ENCODE results near the gene MRPL4.
"Not testable (repeated sequence)": the region's sequence is repeated elsewhere in the genome, so short reads cannot be mapped to it uniquely, and the experiment has no call there.

Gene MRPL4

GRCh38 chr19:10269333-10270179, 17.5 kb downstream of the MRPL4 start:
- peak overlapping the region; percentile 18 to 50 for H3K4me3 ChIP-seq (ENCODE audit: low read depth in 1 of 2, low read length in 2 of 2)
- no peaks in the 10 kb centered on the region for H3K36me3 ChIP-seq (ENCODE audit: insufficient read depth, low read length)
- peaks cover 4% of the 10 kb centered on the region for H3K4me1 ChIP-seq (ENCODE audit: insufficient read depth, low read length)
- H3K27me3 ChIP-seq (ENCODE audit: control insufficient read depth in 1 of 2, insufficient read depth in 2 of 2, low read length in 2 of 2): peaks cover 7 to 19% of the 10 kb centered on the region in 2 donors
- no peak overlapping the region for H3K27ac ChIP-seq (ENCODE audit: low read depth, low read length)
- no peaks in the 10 kb centered on the region for H3K9me3 ChIP-seq (ENCODE audit: low read length)
- H3K9ac ChIP-seq (ENCODE audit: low read length): peak overlapping the region; percentile 21

GRCh38 chr19:10270180-10270615, 18.2 kb downstream of the MRPL4 start:
- Histone ChIP-seq H3K27me3 (ENCODE audit: control insufficient read depth in 1 of 2, insufficient read depth in 2 of 2, low read length in 2 of 2) (peaks cover 7 to 19% of the 10 kb centered on the region in 2 donors), H3K36me3 (ENCODE audit: insufficient read depth, low read length) (no peaks in the 10 kb centered on the region), H3K27ac (ENCODE audit: low read depth, low read length) (no peak overlapping the region), H3K4me1 (ENCODE audit: insufficient read depth, low read length) (peaks cover 4% of the 10 kb centered on the region), H3K9me3 (ENCODE audit: low read length) (no peaks in the 10 kb centered on the region), H3K4me3 (ENCODE audit: low read depth in 1 of 2, low read length in 2 of 2) (peak overlapping the region; percentile 18 to 50), H3K9ac (ENCODE audit: low read length) (peak overlapping the region; percentile 21)

GRCh38 chr19:10270616-10271394, 18.8 kb downstream of the MRPL4 start, which contains the start of gene ICAM1:
Gene ICAM1, plus strand, starts transcription at chr19:10271120. Its CDS starts 40 bp downstream, at chr19:10271160.
- Histone ChIP-seq H3K9me3 (ENCODE audit: low read length) (no peaks in the 10 kb centered on the region), H3K27me3 (ENCODE audit: control insufficient read depth in 1 of 2, insufficient read depth in 2 of 2, low read length in 2 of 2) (peaks cover 7 to 19% of the 10 kb centered on the region in 2 donors), H3K9ac (ENCODE audit: low read length) (peak within 1 kb of the TSS; percentile 21), H3K4me3 (ENCODE audit: low read depth in 1 of 2, low read length in 2 of 2) (peak within 1 kb of the TSS; percentile 18 to 50), H3K27ac (ENCODE audit: low read depth, low read length) (peak within 1 kb of the TSS; percentile 39), H3K4me1 (ENCODE audit: insufficient read depth, low read length) (peaks cover 4% of the 10 kb centered on the region), H3K36me3 (ENCODE audit: insufficient read depth, low read length) (no peaks in the 10 kb centered on the region)

GRCh38 chr19:10271543-10272086, 19.6 kb downstream of the MRPL4 start:
- Histone ChIP-seq H3K9me3 (ENCODE audit: low read length) (no peaks in the 10 kb centered on the region), H3K36me3 (ENCODE audit: insufficient read depth, low read length) (no peaks in the 10 kb centered on the region), H3K9ac (ENCODE audit: low read length) (no peak overlapping the region), H3K4me1 (ENCODE audit: insufficient read depth, low read length) (peaks cover 4% of the 10 kb centered on the region), H3K4me3 (ENCODE audit: low read depth in 1 of 2, low read length in 2 of 2) (peak overlapping the region; percentile 7 to 50), H3K27ac (ENCODE audit: low read depth, low read length) (no peak overlapping the region), H3K27me3 (ENCODE audit: control insufficient read depth in 1 of 2, insufficient read depth in 2 of 2, low read length in 2 of 2) (peaks cover 7 to 19% of the 10 kb centered on the region in 2 donors)

- H3K4me3 ChIP-seq (ENCODE audit: low read depth in 1 of 2, low read length in 2 of 2): no peak overlapping the region
- H3K36me3 ChIP-seq (ENCODE audit: insufficient read depth, low read length): no peaks in the 10 kb centered on the region
- no peak overlapping the region for H3K27ac ChIP-seq (ENCODE audit: low read depth, low read length)
- H3K27me3 ChIP-seq (ENCODE audit: control insufficient read depth in 1 of 2, insufficient read depth in 2 of 2, low read length in 2 of 2): peaks cover 7 to 18% of the 10 kb centered on the region in 2 donors
- no peaks in the 10 kb centered on the region for H3K9me3 ChIP-seq (ENCODE audit: low read length)
- peaks cover 4% of the 10 kb centered on the region for H3K4me1 ChIP-seq (ENCODE audit: insufficient read depth, low read length)
- H3K9ac ChIP-seq (ENCODE audit: low read length): no peak overlapping the region
Observed at GRCh38 chr19:10274589-10274988, 22.6 kb downstream of the MRPL4 start.

- Histone ChIP-seq H3K4me3 (ENCODE audit: low read depth in 1 of 2, low read length in 2 of 2) (no peak overlapping the region), H3K36me3 (ENCODE audit: insufficient read depth, low read length) (no peaks in the 10 kb centered on the region), H3K27me3 (ENCODE audit: control insufficient read depth in 1 of 2, insufficient read depth in 2 of 2, low read length in 2 of 2) (no peaks in the 10 kb centered on the region), H3K27ac (ENCODE audit: low read depth, low read length) (no peak overlapping the region), H3K4me1 (ENCODE audit: insufficient read depth, low read length) (no peaks in the 10 kb centered on the region), H3K9ac (ENCODE audit: low read length) (no peak overlapping the region), H3K9me3 (ENCODE audit: low read length) (no peaks in the 10 kb centered on the region)
Observed at GRCh38 chr19:10277795-10278589, 26.0 kb downstream of the MRPL4 start.

- Histone ChIP-seq H3K4me1 (ENCODE audit: insufficient read depth, low read length) (no peaks in the 10 kb centered on the region), H3K9ac (ENCODE audit: low read length) (no peak overlapping the region), H3K36me3 (ENCODE audit: insufficient read depth, low read length) (no peaks in the 10 kb centered on the region), H3K27ac (ENCODE audit: low read depth, low read length) (no peak overlapping the region), H3K4me3 (ENCODE audit: low read depth in 1 of 2, low read length in 2 of 2) (no peak overlapping the region), H3K27me3 (ENCODE audit: control insufficient read depth in 1 of 2, insufficient read depth in 2 of 2, low read length in 2 of 2) (no peaks in the 10 kb centered on the region), H3K9me3 (ENCODE audit: low read length) (no peaks in the 10 kb centered on the region)
Observed at GRCh38 chr19:10278935-10279334, 26.9 kb downstream of the MRPL4 start.

GRCh38 chr19:10279737-10280442, 27.9 kb downstream of the MRPL4 start:
- no peaks in the 10 kb centered on the region for H3K4me1 ChIP-seq (ENCODE audit: insufficient read depth, low read length)
- no peaks in the 10 kb centered on the region for H3K36me3 ChIP-seq (ENCODE audit: insufficient read depth, low read length)

GRCh38 chr19:10282043-10282442, 30.0 kb downstream of the MRPL4 start:
- not testable (repeated sequence) for H3K9ac ChIP-seq (ENCODE audit: low read length); H3K9me3 ChIP-seq (ENCODE audit: low read length); H3K4me3 ChIP-seq (ENCODE audit: low read depth in 1 of 2, low read length in 2 of 2); H3K4me1 ChIP-seq (ENCODE audit: insufficient read depth, low read length); H3K27me3 ChIP-seq (ENCODE audit: control insufficient read depth in 1 of 2, insufficient read depth in 2 of 2, low read length in 2 of 2); H3K36me3 ChIP-seq (ENCODE audit: insufficient read depth, low read length); H3K27ac ChIP-seq (ENCODE audit: low read depth, low read length)

More at GRCh38 chr19:10279737-10280442, 27.9 kb downstream of the MRPL4 start:
- Histone ChIP-seq H3K9me3 (ENCODE audit: low read length) (no peaks in the 10 kb centered on the region), H3K9ac (ENCODE audit: low read length) (no peak overlapping the region), H3K27ac (ENCODE audit: low read depth, low read length) (no peak overlapping the region), H3K4me3 (ENCODE audit: low read depth in 1 of 2, low read length in 2 of 2) (no peak overlapping the region), H3K27me3 (ENCODE audit: control insufficient read depth in 1 of 2, insufficient read depth in 2 of 2, low read length in 2 of 2) (no peaks in the 10 kb centered on the region)

GRCh38 chr19:10283301-10284064, 31.5 kb downstream of the MRPL4 start:
- Histone ChIP-seq H3K4me1 (ENCODE audit: insufficient read depth, low read length) (no peaks in the 10 kb centered on the region), H3K4me3 (ENCODE audit: low read depth in 1 of 2, low read length in 2 of 2) (no peak overlapping the region), H3K36me3 (ENCODE audit: insufficient read depth, low read length) (no peaks in the 10 kb centered on the region), H3K27me3 (ENCODE audit: control insufficient read depth in 1 of 2, insufficient read depth in 2 of 2, low read length in 2 of 2) (peaks cover 10 to 19% of the 10 kb centered on the region in 2 donors), H3K27ac (ENCODE audit: low read depth, low read length) (no peak overlapping the region), H3K9ac (ENCODE audit: low read length) (no peak overlapping the region), H3K9me3 (ENCODE audit: low read length) (no peaks in the 10 kb centered on the region)
